IMR-90 (cell line): ENCODE data around the gene RBMXL3. TPM values are rescaled to one million over a fixed set of nuclear protein-coding genes. Genes with fewer than 3 reads are reported as not detected.
"Not testable (repeated sequence)": the region's sequence is repeated elsewhere in the genome, so short reads cannot be mapped to it uniquely, and the experiment has no call there.

Source experiments
- ATAC-seq: fragments of 200-7000 bp; cut with Tn5 transposase; 2 replicates; pipeline ENCODE4 v1.9.1; 2020; ENCODE audit warnings: low read depth, mild to moderate bottlenecking, moderate library complexity
- BruUV-seq: library from RNA; stranded (reverse); fragments of 400-500 nt; replicated peaks from 2 replicates; lab custom pipeline; 2021; lab: Mats Ljungman, UMichigan
- CTCF ChIA-PET: fragments of 300-600 bp; formaldehyde crosslinking; extraction: SDS; loops from one replicate; lab custom pipeline; 2021; ENCODE audit warnings: antibody characterized with exemption; lab: Yijun Ruan, JAX
- POLR2A ChIA-PET: fragments of 300-600 bp; sonication (Branson Sonifier 250); formaldehyde crosslinking; loops from one replicate; lab custom pipeline; 2022; ENCODE audit warnings: antibody characterized with exemption; ENCODE audit not compliant: unreplicated experiment; lab: Charles Lee
- DNase-seq: peaks from one replicate; pipeline ENCODE4 v3.0.0; 2013
- H2AFZ ChIP-seq: replicated peaks from 2 replicates; pipeline ENCODE3; 2013; ENCODE audit warnings: low read length, mild to moderate bottlenecking; ENCODE audit not compliant: poor library complexity
- H2AK5ac ChIP-seq: 2 replicates; pipeline ENCODE4 v1.6.1; 2013; ENCODE audit warnings: low read depth, low read length, inconsistent platforms
- H2AK9ac ChIP-seq: replicated peaks from 2 replicates; pipeline ENCODE3; 2013; ENCODE audit warnings: mild to moderate bottlenecking, low read depth, low read length, moderate library complexity; ENCODE audit not compliant: poor library complexity
- H2BK120ac ChIP-seq: 2 replicates; pipeline ENCODE4 v1.6.1; 2013; ENCODE audit warnings: low read depth, low read length, inconsistent platforms
- H2BK15ac ChIP-seq: 3 replicates; pipeline ENCODE4 v1.6.1; 2013; ENCODE audit warnings: low read depth, low read length, inconsistent platforms
- H2BK20ac ChIP-seq: 2 replicates; pipeline ENCODE4 v1.6.1; 2013; ENCODE audit warnings: low read depth, mild to moderate bottlenecking, inconsistent platforms, low read length, moderate library complexity
- H2BK5ac ChIP-seq: 2 replicates; pipeline ENCODE4 v1.6.1; 2013; ENCODE audit warnings: mild to moderate bottlenecking, low read depth, low read length, inconsistent platforms; ENCODE audit not compliant: poor library complexity, severe bottlenecking
- H3K14ac ChIP-seq: replicated peaks from 2 replicates; pipeline ENCODE4 v1.6.1; 2013; ENCODE audit warnings: low read depth, low read length, inconsistent platforms
- H3K18ac ChIP-seq: 2 replicates; pipeline ENCODE4 v1.6.1; 2013; ENCODE audit warnings: low read depth, low read length, control low read depth
- H3K23ac ChIP-seq: 2 replicates; pipeline ENCODE4 v1.6.1; 2013; ENCODE audit warnings: low read depth, low read length, inconsistent platforms
- H3K27ac ChIP-seq: 2 replicates; pipeline ENCODE4 v1.5.1; 2013; ENCODE audit warnings: mild to moderate bottlenecking, control low read depth, low read length; ENCODE audit not compliant: insufficient read depth
- H3K27me3 ChIP-seq: 2 replicates; pipeline ENCODE4 v1.6.1; 2013; ENCODE audit warnings: low read length; ENCODE audit not compliant: control insufficient read depth, insufficient read depth
- H3K36me3 ChIP-seq: 2 replicates; pipeline ENCODE4 v1.6.1; 2013; ENCODE audit warnings: low read length, mixed read lengths; ENCODE audit not compliant: control insufficient read depth, insufficient read depth
- H3K4ac ChIP-seq: 2 replicates; pipeline ENCODE4 v1.6.1; 2013; ENCODE audit warnings: low read depth, low read length, inconsistent platforms
- H3K4me1 ChIP-seq: 2 replicates; pipeline ENCODE4 v1.6.1; 2013; ENCODE audit warnings: low read length, mixed read lengths; ENCODE audit not compliant: control insufficient read depth, insufficient read depth
- H3K4me2 ChIP-seq: 2 replicates; pipeline ENCODE4 v1.6.1; 2013; ENCODE audit warnings: low read depth, mild to moderate bottlenecking, control low read depth, low read length, moderate library complexity
- H3K4me3 ChIP-seq: 2 replicates; pipeline ENCODE4 v1.5.1; 2013; ENCODE audit warnings: low read depth, mild to moderate bottlenecking, control low read depth, low read length, moderate library complexity; ENCODE audit not compliant: insufficient read depth
- H3K56ac ChIP-seq: 2 replicates; pipeline ENCODE4 v1.6.1; 2013; ENCODE audit warnings: low read length, inconsistent platforms; ENCODE audit not compliant: insufficient read depth; ENCODE audit errors: extremely low read depth
- H3K79me1 ChIP-seq, 2 experiments: 2 replicates each; pipeline ENCODE4 v1.6.1; 2013; ENCODE audit warnings: low read length in 2 of 2, inconsistent platforms in 1 of 2, low read depth in 1 of 2
- H3K9ac ChIP-seq: 2 replicates; pipeline ENCODE4 v1.6.1; 2013; ENCODE audit warnings: low read depth, low read length, control low read depth
- H3K9me1 ChIP-seq: 2 replicates; pipeline ENCODE4 v1.6.1; 2013; ENCODE audit warnings: low read length, inconsistent platforms; ENCODE audit not compliant: insufficient read depth
- H3K9me3 ChIP-seq: 2 replicates; pipeline ENCODE4 v1.6.1; 2013; ENCODE audit warnings: low read length; ENCODE audit not compliant: control insufficient read depth, insufficient read depth
- H4K20me1 ChIP-seq: 2 replicates; pipeline ENCODE4 v1.6.1; 2013; ENCODE audit warnings: low read length, inconsistent platforms; ENCODE audit not compliant: insufficient read depth
- H4K5ac ChIP-seq: 2 replicates; pipeline ENCODE4 v1.6.1; 2013; ENCODE audit warnings: mild to moderate bottlenecking, low read depth, low read length, control low read depth
- H4K8ac ChIP-seq, 2 experiments: 2 replicates each; pipeline ENCODE4 v1.6.1; 2013; ENCODE audit warnings: low read depth in 2 of 2, low read length in 2 of 2, control low read depth in 1 of 2, inconsistent platforms in 1 of 2
- H4K91ac ChIP-seq: 2 replicates; pipeline ENCODE4 v1.6.1; 2013; ENCODE audit warnings: low read depth, low read length, inconsistent platforms; ENCODE audit not compliant: insufficient read depth
- dilution Hi-C: fragments of 300-500 bp; cut with HindIII; formaldehyde crosslinking; loops from one replicate; pipeline ENCODE4 v1.14.3; 2018; ENCODE audit warnings: low sequenced_read_pairs; ENCODE audit not compliant: unreplicated experiment
- in situ Hi-C: fragments of 300-500 bp; cut with MboI; formaldehyde crosslinking; loops from 3 replicates; pipeline ENCODE4 v1.14.3; 2019; ENCODE audit warnings: low sequenced_read_pairs, inconsistent platforms, mixed read lengths
- intact Hi-C: fragments of 100-400 bp; cut with micrococcal nuclease; formaldehyde crosslinking; loops from 2 replicates; pipeline ENCODE4 v1.10.0; 2022
- polyA plus RNA-seq, 3 experiments: library from polyadenylated mRNA; depleted of rRNA; stranded (reverse); fragments of >200 nt; gene quantifications; 2 replicates each; pipeline ENCODE4 v1.2.3, GENCODE V29; 2012; ENCODE audit warnings: low replicate concordance in 1 of 3
- total RNA-seq: library from RNA; depleted of rRNA; stranded (reverse); fragments of >200 nt; gene quantifications from 2 replicates; pipeline ENCODE4 v1.2.3, GENCODE V29; 2012

The RBMXL3 gene
- total and polyA plus RNA-seq, 2 of the 4 experiments (the other 2 are of a cell fraction): not detected

GRCh38 chrX:115209547-115209946 is 20.3 kb downstream of the RBMXL3 start:
- H4K5ac ChIP-seq, H2AFZ ChIP-seq, H3K27ac ChIP-seq, H3K9me3 ChIP-seq, H3K4me2 ChIP-seq, in situ Hi-C loops, H3K23ac ChIP-seq, H3K4ac ChIP-seq, H3K36me3 ChIP-seq, ATAC-seq, H3K56ac ChIP-seq, BruUV-seq, H2AK9ac ChIP-seq, intact Hi-C loops, H2BK15ac ChIP-seq, DNase-seq, POLR2A ChIA-PET, H3K4me1 ChIP-seq, H2AK5ac ChIP-seq, H3K14ac ChIP-seq, H2BK120ac ChIP-seq, H4K20me1 ChIP-seq, dilution Hi-C loops, CTCF ChIA-PET, H3K9ac ChIP-seq, H2BK20ac ChIP-seq, H3K79me1 ChIP-seq, H3K18ac ChIP-seq, H3K4me3 ChIP-seq, H4K8ac ChIP-seq, H2BK5ac ChIP-seq, H3K27me3 ChIP-seq, H3K9me1 ChIP-seq, H4K91ac ChIP-seq: not testable (repeated sequence)
